Psoas muscle (tissue), 8 donors: Measurements from ENCODE around the gene GLRA1. TPM values are rescaled to one million over a fixed set of nuclear protein-coding genes. Genes with fewer than 3 reads are reported as not detected.
A peak's percentile ranks its signal among the peaks of the same experiment; 100 is the strongest.

Experiments used
- ATAC-seq, 4 donors: fragments of 200-7000 bp; cut with Tn5 transposase; one replicate each; pipeline ENCODE4 v1.9.1; 2020; ENCODE audit warnings: moderate library complexity in 3 of 4, mild to moderate bottlenecking in 2 of 4
- DNase-seq, 2 donors: peaks; one replicate each; pipeline ENCODE4 v3.0.0-alpha.2; 2020
- H3K27ac ChIP-seq: fragments of 200-600 bp; one replicate; pipeline ENCODE4 v1.8.0; 2022
- H3K27me3 ChIP-seq, 3 donors: fragments of 200-600 bp in 1 of 3; one replicate each; pipeline versions ENCODE4 v1.6.1 to v1.8.0; 2013 to 2022; ENCODE audit warnings: low read length in 2 of 3, mild to moderate bottlenecking in 2 of 3, moderate library complexity in 1 of 3; ENCODE audit not compliant: insufficient read depth in 3 of 3
- H3K36me3 ChIP-seq, 2 donors: fragments of 200-600 bp in 1 of 2; one replicate each; pipeline versions ENCODE4 v1.6.1 to v1.8.0; 2013 to 2022; ENCODE audit warnings: low read depth in 1 of 2, mild to moderate bottlenecking in 1 of 2, moderate library complexity in 1 of 2; ENCODE audit not compliant: insufficient read depth in 1 of 2
- H3K4me1 ChIP-seq: fragments of 200-600 bp; one replicate; pipeline ENCODE4 v1.8.0; 2022
- H3K4me3 ChIP-seq: fragments of 200-600 bp; one replicate; pipeline ENCODE4 v1.8.0; 2022; ENCODE audit warnings: mild to moderate bottlenecking
- H3K9me3 ChIP-seq: fragments of 200-600 bp; one replicate; pipeline ENCODE4 v1.8.0; 2022
- WGBS, 3 donors: extraction: QIAGEN DNeasy Blood & Tissue Kit; methylation state at CpG; one replicate each; pipeline versions ENCODE4 v1.1.6 to v1.1.7; 2013; 5-methylcytosine and 5-hydroxymethylcytosine counted together
- intact Hi-C, 2 donors: fragments of 100-400 bp; cut with DNase I; formaldehyde crosslinking; loops; one replicate each; pipeline versions ENCODE4 v1.11.0 to v1.14.2; 2022
- long read RNA-seq, 2 donors: library from polyadenylated mRNA; unstranded; transcript quantifications; one replicate each; pipeline ENCODE4 v2.0.0, GENCODE V29; 2021
- polyA plus RNA-seq, 3 donors: library from polyadenylated mRNA; stranded (reverse); fragments of 200-250 nt; gene quantifications; one replicate each; pipeline ENCODE4 v1.2.3, GENCODE V29; 2013
- total RNA-seq, 4 donors: library from RNA; stranded (reverse); fragmentation: NEBNext Ultra II Directional in 2 of 4; extraction: Animal tissue kit (Norgen Biotek cat#: 25700) in 2 of 4; gene quantifications; one replicate each; pipeline versions ENCODE4 v1.2.1 to v1.2.4, GENCODE V29; 2021 to 2023
- TF ChIP-seq, protein P1 (sequence below): fragments of 200-600 bp; IDR thresholded peaks from one replicate; pipeline ENCODE4 v1.8.0; 2022; ENCODE audit warnings: antibody characterized with exemption
- donor health status: healthy with polysubstance abuse.
- donor health status: DM: no; HTN: no; CAD: no; lungs with moderate emphysema.
- donor health status: Bipolar disorder and iron deficiency.
- donor health status: healthy.
- donor health status: DM: yes; HTN: yes; CAD: no.
- donor health status: DM: no; HTN: no; CAD: no.
- donor health status: DM: no; HTN: no; CAD: no.
- donor health status: DM: yes; HTN: yes; CAD: no.

GLRA1 gene
- total RNA-seq: not detected
- polyA plus RNA-seq: not detected
- long read RNA-seq, donor 1: 0 reads
- long read RNA-seq, donor 2: 0 reads

DNA sequence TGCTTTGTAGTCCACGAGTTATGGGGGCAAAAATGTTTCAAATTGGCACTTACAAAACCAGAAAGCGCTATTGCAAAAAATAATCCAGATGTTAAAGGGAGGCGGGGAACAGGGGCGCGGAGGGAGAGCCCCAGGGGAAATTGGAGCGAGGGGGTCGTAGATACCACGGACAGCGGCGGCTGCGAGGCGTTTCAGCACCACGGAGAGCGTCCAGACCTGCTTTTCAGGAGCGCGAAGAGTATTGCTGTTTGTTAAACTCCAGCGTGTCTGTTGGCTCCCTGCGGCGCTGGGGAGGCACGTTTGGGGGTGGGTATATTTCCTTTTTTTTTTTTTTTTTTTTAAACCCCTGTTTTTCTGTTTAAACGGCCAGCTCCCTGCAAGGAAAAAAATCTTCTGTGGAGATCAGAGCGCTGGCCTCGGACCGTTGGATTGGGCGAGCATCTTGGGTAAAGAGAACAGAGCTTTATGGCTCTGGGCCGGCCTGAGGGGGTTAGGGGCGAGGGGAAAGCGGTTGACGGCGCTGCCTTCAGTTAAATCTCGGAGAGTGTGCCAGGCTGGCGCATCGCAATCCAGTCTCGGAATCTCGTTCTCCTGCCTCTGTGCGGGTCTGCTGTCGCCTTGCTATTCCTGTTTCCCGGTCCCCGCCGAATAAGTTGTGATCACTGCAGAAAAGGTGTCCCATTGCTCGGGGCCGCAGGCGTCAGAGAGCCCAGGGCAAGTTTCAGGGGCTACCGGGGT lies at the start of gene GLRA1:
GLRA1 (minus strand) TSS at position 288 of the 738 bp plus-strand sequence. CDS start 302 bp downstream, outside the sequence.
- H3K4me1 ChIP-seq: no peaks in the 10 kb centered on the region
- peak in 3 of 4 donors; percentile 46 to 68 (median 65) for ATAC-seq
- DNase-seq: peak; percentile 34 to 59
- H3K36me3 ChIP-seq: no peaks in the 10 kb centered on the region
- H3K4me3 ChIP-seq: no peak within 1 kb of the TSS
- 3 to 8% (median 5%) methylated on average over 43 to 44 of the region's 44 CpGs for WGBS, 3 donors
- TF ChIP-seq, protein P1, sequence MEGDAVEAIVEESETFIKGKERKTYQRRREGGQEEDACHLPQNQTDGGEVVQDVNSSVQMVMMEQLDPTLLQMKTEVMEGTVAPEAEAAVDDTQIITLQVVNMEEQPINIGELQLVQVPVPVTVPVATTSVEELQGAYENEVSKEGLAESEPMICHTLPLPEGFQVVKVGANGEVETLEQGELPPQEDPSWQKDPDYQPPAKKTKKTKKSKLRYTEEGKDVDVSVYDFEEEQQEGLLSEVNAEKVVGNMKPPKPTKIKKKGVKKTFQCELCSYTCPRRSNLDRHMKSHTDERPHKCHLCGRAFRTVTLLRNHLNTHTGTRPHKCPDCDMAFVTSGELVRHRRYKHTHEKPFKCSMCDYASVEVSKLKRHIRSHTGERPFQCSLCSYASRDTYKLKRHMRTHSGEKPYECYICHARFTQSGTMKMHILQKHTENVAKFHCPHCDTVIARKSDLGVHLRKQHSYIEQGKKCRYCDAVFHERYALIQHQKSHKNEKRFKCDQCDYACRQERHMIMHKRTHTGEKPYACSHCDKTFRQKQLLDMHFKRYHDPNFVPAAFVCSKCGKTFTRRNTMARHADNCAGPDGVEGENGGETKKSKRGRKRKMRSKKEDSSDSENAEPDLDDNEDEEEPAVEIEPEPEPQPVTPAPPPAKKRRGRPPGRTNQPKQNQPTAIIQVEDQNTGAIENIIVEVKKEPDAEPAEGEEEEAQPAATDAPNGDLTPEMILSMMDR: no peak
- no peak within 1 kb of the TSS for H3K27ac ChIP-seq
- H3K9me3 ChIP-seq: no peaks in the 10 kb centered on the region
- intact Hi-C loops: no loop called here
- H3K27me3 ChIP-seq: peaks cover 0 to 11% (median 0%) of the 10 kb centered on the region in 3 donors

DNA sequence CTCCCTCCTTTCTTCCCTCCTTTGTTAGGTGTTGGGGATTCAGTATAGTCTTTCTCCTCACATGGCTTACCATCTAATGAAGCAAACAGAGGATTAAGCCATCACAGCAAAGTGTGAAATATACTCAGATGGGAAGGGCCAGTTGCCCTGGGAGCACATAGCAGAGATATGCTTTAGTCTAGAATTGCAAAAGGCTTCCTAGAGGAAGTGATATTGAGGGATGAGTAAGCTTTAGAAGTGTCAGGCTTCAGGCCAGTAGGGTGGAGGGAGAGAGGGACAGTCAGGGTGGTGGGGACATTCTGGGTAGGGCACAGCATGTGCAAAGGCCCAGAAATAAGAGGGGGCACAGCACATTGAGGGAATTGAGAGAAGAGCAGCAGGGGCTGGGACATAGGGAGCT lies 46.2 kb upstream of the GLRA1 start:
- Histone ChIP-seq H3K27me3 (no peaks in the 10 kb centered on the region), H3K4me3 (no peak overlapping the region), H3K27ac (no peak overlapping the region), H3K4me1 (no peaks in the 10 kb centered on the region), H3K9me3 (no peaks in the 10 kb centered on the region), H3K36me3 (no peaks in the 10 kb centered on the region)
- intact Hi-C loops: no loop called here
- ATAC-seq (no peak), DNase-seq (no peak)
- TF ChIP-seq, protein P1: no peak

DNA sequence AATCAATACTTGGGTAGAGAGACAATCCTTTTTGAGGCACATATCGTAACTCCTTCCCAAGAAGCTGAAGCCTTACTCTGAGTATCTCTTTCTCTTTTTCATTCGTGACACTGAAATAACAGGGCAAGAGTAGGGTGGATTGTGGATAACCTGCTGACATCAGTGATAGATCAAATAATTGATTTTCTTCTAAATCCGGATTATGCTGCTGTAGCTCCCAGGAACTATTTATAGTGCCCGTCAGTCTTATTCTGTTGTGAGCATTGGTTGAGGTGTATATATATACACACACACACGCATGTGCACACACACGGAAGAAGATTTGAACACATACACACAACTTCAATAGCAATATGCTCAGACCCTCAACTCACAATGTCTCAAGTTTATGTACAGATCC lies 43.2 kb upstream of the GLRA1 start:
- H3K27ac ChIP-seq: no peak overlapping the region
- DNase-seq (no peak), ATAC-seq (no peak)
- intact Hi-C loops: no loop called here
- WGBS, 3 donors: 83 to 92% (median 86%) methylated on average over 6 of the region's 6 CpGs
- H3K27me3 ChIP-seq: no peaks in the 10 kb centered on the region
- no peaks in the 10 kb centered on the region for H3K36me3 ChIP-seq
- no peaks in the 10 kb centered on the region for H3K9me3 ChIP-seq
- H3K4me1 ChIP-seq: no peaks in the 10 kb centered on the region
- H3K4me3 ChIP-seq: no peak overlapping the region
- TF ChIP-seq, protein P1: no peak

DNA sequence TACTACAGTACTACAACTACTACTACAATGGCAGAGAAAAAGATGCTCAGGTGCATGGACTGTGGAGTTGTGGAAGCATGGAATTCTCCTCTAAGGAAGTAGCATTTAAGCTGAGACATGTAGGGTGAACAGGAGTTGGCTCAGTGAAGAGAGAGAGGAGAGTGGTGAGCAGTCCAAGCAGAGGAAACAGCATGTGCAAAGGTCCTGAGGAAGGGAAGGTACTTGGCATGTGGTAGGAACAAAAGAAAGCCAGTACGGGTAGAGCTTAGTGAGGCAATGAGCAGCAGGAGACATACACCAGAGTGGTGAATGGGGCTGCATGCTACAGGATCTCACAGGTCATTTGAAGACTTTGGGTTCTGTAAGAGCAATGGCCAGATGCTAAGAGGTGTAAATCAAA lies 41.4 kb upstream of the GLRA1 start:
- no peak for ATAC-seq
- no peak overlapping the region for H3K27ac ChIP-seq
- H3K4me3 ChIP-seq: no peak overlapping the region
- no peaks in the 10 kb centered on the region for H3K4me1 ChIP-seq
- WGBS, 3 donors: 64 to 87% (median 76%) methylated on average over 1 of the region's 1 CpG
- no peak for DNase-seq
- TF ChIP-seq, protein P1: no peak
- no peaks in the 10 kb centered on the region for H3K9me3 ChIP-seq
- no peaks in the 10 kb centered on the region for H3K27me3 ChIP-seq
- intact Hi-C loops: no loop called here
- H3K36me3 ChIP-seq: no peaks in the 10 kb centered on the region

DNA sequence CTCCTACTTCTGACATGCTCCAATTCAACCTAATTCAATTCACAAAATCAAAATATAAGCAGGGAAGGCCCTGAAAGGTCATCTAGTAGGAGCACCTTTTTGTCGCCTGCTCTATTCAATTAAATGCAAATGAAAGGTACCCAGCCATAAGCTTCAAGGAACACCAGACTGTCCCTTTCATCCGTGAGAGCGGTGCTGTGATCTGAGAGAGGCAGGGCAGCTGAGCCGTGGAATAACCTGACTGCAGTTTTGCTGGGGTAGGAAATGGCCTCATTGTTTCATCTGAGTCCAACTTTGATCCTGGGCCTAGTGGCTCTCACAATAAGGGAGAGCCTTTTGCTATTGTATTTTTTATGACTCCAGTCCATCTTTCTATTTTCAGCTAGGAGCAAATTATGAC lies 39.8 kb upstream of the GLRA1 start:
- intact Hi-C loops: no loop called here
- H3K27ac ChIP-seq: no peak overlapping the region
- WGBS, 3 donors: 66 to 69% (median 67%) methylated on average over 4 of the region's 4 CpGs

More for the DNA sequence above, 39.8 kb upstream of the GLRA1 start:
- TF ChIP-seq, protein P1: no peak
- ATAC-seq (no peak), DNase-seq (no peak)
- H3K4me1 ChIP-seq: no peaks in the 10 kb centered on the region
- no peaks in the 10 kb centered on the region for H3K9me3 ChIP-seq
- no peaks in the 10 kb centered on the region for H3K36me3 ChIP-seq
- no peak overlapping the region for H3K4me3 ChIP-seq
- no peaks in the 10 kb centered on the region for H3K27me3 ChIP-seq
